Inferior parietal cortex (tissue), 1 donor: ENCODE measurements around the gene UBE4B.
A peak's percentile ranks its signal among the peaks of the same experiment; 100 is the strongest.
"Not testable (repeated sequence)": the region's sequence is repeated elsewhere in the genome, so short reads cannot be mapped to it uniquely, and the experiment has no call there.

Experiments used
- DNase-seq: peaks from one replicate; pipeline ENCODE4 v3.0.0-alpha.2; 2016; ENCODE audit errors: extremely low spot score

UBE4B gene

GRCh38 chr1:10210841-10211804 lies 178.4 kb downstream of the UBE4B start:
- DNase-seq = peak; percentile 91

GRCh38 chr1:10211805-10212410 lies 179.2 kb downstream of the UBE4B start:
- no peak for DNase-seq

GRCh38 chr1:10212476-10212875 lies 179.7 kb downstream of the UBE4B start:
- DNase-seq = no peak

GRCh38 chr1:10213186-10213705 lies 180.5 kb downstream of the UBE4B start:
- no peak for DNase-seq

GRCh38 chr1:10216090-10216749 lies 183.5 kb downstream of the UBE4B start:
- no peak for DNase-seq

- DNase-seq = no peak
Measured at GRCh38 chr1:10217748-10218441, 185.1 kb downstream of the UBE4B start.

- DNase-seq = no peak
Measured at GRCh38 chr1:10220200-10220599, 187.4 kb downstream of the UBE4B start.

GRCh38 chr1:10220657-10221056 lies 187.9 kb downstream of the UBE4B start:
- DNase-seq = not testable (repeated sequence)

GRCh38 chr1:10225573-10225972 lies 192.8 kb downstream of the UBE4B start:
- DNase-seq = no peak

GRCh38 chr1:10228528-10228927 lies 195.8 kb downstream of the UBE4B start:
- no peak for DNase-seq

- no peak for DNase-seq
Measured at GRCh38 chr1:10229903-10230302, 197.1 kb downstream of the UBE4B start.
